Liver (tissue), 9 donors: ENCODE results near the gene RXRG. TPM values are rescaled to one million over a fixed set of nuclear protein-coding genes. Genes with fewer than 3 reads are reported as not detected.

Experiments
- DNase-seq: peaks from one replicate; pipeline ENCODE4 v3.0.0-alpha.2; 2017; ENCODE audit warnings: low spot score
- H3K27ac ChIP-seq, 2 donors: one replicate each; pipeline ENCODE4 v1.7.0; 2013; ENCODE audit warnings: inconsistent platforms in 2 of 2, low read length in 2 of 2, control low read depth in 1 of 2, low read depth in 1 of 2, mild to moderate bottlenecking in 1 of 2
- H3K27me3 ChIP-seq, 4 donors: one replicate each; pipeline versions ENCODE4 v1.6.1 to v1.7.0; 2013; ENCODE audit warnings: low read length in 3 of 4, inconsistent platforms in 1 of 4, mild to moderate bottlenecking in 1 of 4, moderate library complexity in 1 of 4; ENCODE audit not compliant: control insufficient read depth in 4 of 4, insufficient read depth in 4 of 4
- H3K36me3 ChIP-seq, 4 donors: one replicate each; pipeline versions ENCODE4 v1.6.1 to v1.7.0; 2013; ENCODE audit warnings: low read length in 3 of 4, mild to moderate bottlenecking in 3 of 4, low read depth in 1 of 4, moderate library complexity in 1 of 4; ENCODE audit not compliant: control insufficient read depth in 4 of 4, insufficient read depth in 3 of 4
- H3K4me1 ChIP-seq, 4 donors: one replicate each; pipeline versions ENCODE4 v1.6.1 to v1.7.0; 2013; ENCODE audit warnings: low read length in 3 of 4, mild to moderate bottlenecking in 3 of 4, moderate library complexity in 1 of 4; ENCODE audit not compliant: control insufficient read depth in 4 of 4, insufficient read depth in 4 of 4
- H3K4me3 ChIP-seq, 3 donors: one replicate each; pipeline versions ENCODE4 v1.6.1 to v1.7.0; 2013; ENCODE audit warnings: low read length in 3 of 3, control low read depth in 1 of 3, low read depth in 1 of 3, mild to moderate bottlenecking in 1 of 3
- H3K9ac ChIP-seq, 2 donors: one replicate each; pipeline ENCODE4 v1.7.0; 2013; ENCODE audit warnings: low read length in 2 of 2, mild to moderate bottlenecking in 2 of 2, moderate library complexity in 2 of 2, control low read depth in 1 of 2, low read depth in 1 of 2
- H3K9me3 ChIP-seq, 4 donors: one replicate each; pipeline versions ENCODE4 v1.6.1 to v1.7.0; 2013; ENCODE audit warnings: low read length in 3 of 4; ENCODE audit not compliant: control insufficient read depth in 4 of 4
- ATF3 ChIP-seq: IDR thresholded peaks from 2 replicates; pipeline ENCODE4 v1.6.1; 2016; ENCODE audit warnings: antibody characterized with exemption
- CTCF ChIP-seq: fragments of 150-350 bp; IDR thresholded peaks from 2 replicates; pipeline ENCODE4 v1.5.1; 2017; ENCODE audit warnings: improper control_type of control experiment, low read depth, low read length; ENCODE audit not compliant: missing input control
- EGR1 ChIP-seq, 2 donors: IDR thresholded peaks; 2 replicates each; pipeline ENCODE4 v1.6.1; 2016 to 2018; ENCODE audit warnings: antibody characterized with exemption in 2 of 2, low read depth in 2 of 2
- FOXA1 ChIP-seq: IDR thresholded peaks from 2 replicates; pipeline ENCODE4 v1.6.1; 2016; ENCODE audit warnings: antibody characterized with exemption
- FOXA2 ChIP-seq: IDR thresholded peaks from 2 replicates; pipeline ENCODE4 v1.6.1; 2016; ENCODE audit warnings: antibody characterized with exemption
- GABPA ChIP-seq, 2 donors: IDR thresholded peaks in 1 of 2; conservative IDR thresholded peaks in 1 of 2; 2 replicates each; pipeline ENCODE4 v1.6.1; 2016; ENCODE audit warnings: antibody characterized with exemption in 2 of 2, mild to moderate bottlenecking in 1 of 2, moderate library complexity in 1 of 2
- HNF4A ChIP-seq, 2 donors: conservative IDR thresholded peaks; 2 replicates each; pipeline ENCODE4 v1.6.1; 2016; ENCODE audit warnings: antibody characterized with exemption in 2 of 2, mild to moderate bottlenecking in 2 of 2
- HNF4G ChIP-seq: IDR thresholded peaks from 2 replicates; pipeline ENCODE4 v1.6.1; 2016; ENCODE audit warnings: antibody characterized with exemption
- JUND ChIP-seq, 2 donors: IDR thresholded peaks; 2 replicates each; pipeline ENCODE4 v1.6.1; 2016; ENCODE audit warnings: antibody characterized with exemption in 2 of 2
- MAX ChIP-seq: IDR thresholded peaks from 2 replicates; pipeline ENCODE4 v1.6.1; 2016; ENCODE audit warnings: antibody characterized with exemption
- NR2F2 ChIP-seq: IDR thresholded peaks from 2 replicates; pipeline ENCODE4 v1.6.1; 2016; ENCODE audit warnings: antibody characterized with exemption
- RAD21 ChIP-seq, 2 donors: IDR thresholded peaks; 2 replicates each; pipeline ENCODE4 v1.6.1; 2016; ENCODE audit warnings: antibody characterized with exemption in 2 of 2, mild to moderate bottlenecking in 2 of 2
- REST ChIP-seq: IDR thresholded peaks from 2 replicates; pipeline ENCODE4 v1.6.1; 2016; ENCODE audit warnings: antibody characterized with exemption, mild to moderate bottlenecking
- RXRA ChIP-seq, 2 donors: IDR thresholded peaks; 2 replicates each; pipeline ENCODE4 v1.6.1; 2017 to 2018; ENCODE audit warnings: antibody characterized with exemption in 2 of 2, mild to moderate bottlenecking in 1 of 2
- SP1 ChIP-seq: IDR thresholded peaks from 2 replicates; pipeline ENCODE4 v1.6.1; 2018; ENCODE audit warnings: antibody characterized with exemption, mild to moderate bottlenecking
- TAF1 ChIP-seq: conservative IDR thresholded peaks from 2 replicates; pipeline ENCODE4 v1.6.1; 2016; ENCODE audit warnings: antibody characterized with exemption, mild to moderate bottlenecking
- YY1 ChIP-seq: IDR thresholded peaks from 2 replicates; pipeline ENCODE4 v1.6.1; 2016; ENCODE audit warnings: antibody characterized with exemption, mild to moderate bottlenecking
- ZBTB33 ChIP-seq: IDR thresholded peaks from 2 replicates; pipeline ENCODE4 v1.6.1; 2016; ENCODE audit warnings: antibody characterized with exemption
- WGBS: extraction: QIAGEN DNeasy Blood & Tissue Kit; methylation state at CpG from one replicate; pipeline ENCODE4 v1.1.7; 2013; 5-methylcytosine and 5-hydroxymethylcytosine counted together
- polyA plus RNA-seq, 2 donors: library from polyadenylated mRNA; stranded (reverse) in 1 of 2; unstranded in 1 of 2; fragments of 200-250 nt in 1 of 2; fragments of >200 nt in 1 of 2; fragmentation: Nextera tagmentation in 1 of 2; extraction: Ambion mirVana in 1 of 2; gene quantifications; one replicate each; pipeline versions ENCODE4 v1.2.1 to v1.2.3, GENCODE V29; 2013 to 2015
- total RNA-seq, 2 donors: library from RNA; depleted of rRNA; stranded (reverse); fragments of >200 nt; gene quantifications; one replicate each; pipeline ENCODE4 v1.2.3, GENCODE V29; 2014
- donor health status: healthy.
- donor health status: healthy.
- donor health status: healthy.
- donor health status: healthy.
- donor health status: healthy.

Gene RXRG
- total and polyA plus RNA-seq, 4 donors: 0.12 to 0.44 (median 0.42) TPM; not detected in 1

- Histone ChIP-seq H3K36me3 (no peaks in the 10 kb centered on the region), H3K4me3 (no peak overlapping the region), H3K9me3 (no peaks in the 10 kb centered on the region), H3K4me1 (no peaks in the 10 kb centered on the region), H3K27ac (no peak overlapping the region), H3K27me3 (no peaks in the 10 kb centered on the region), H3K9ac (no peak overlapping the region)
- 86% methylated on average over 2 of the region's 2 CpGs for WGBS
- TF ChIP-seq MAX: no peak
- no peak for TF ChIP-seq EGR1 (IDR thresholded peaks at IDR 0.05; ENCODE audit: low read depth in 2 of 2)
- TF ChIP-seq NR2F2: no peak
- TF ChIP-seq CTCF: no peak
- TF ChIP-seq ATF3: no peak
- TF ChIP-seq RXRA (IDR thresholded peaks at IDR 0.05): no peak
- TF ChIP-seq RAD21 (IDR thresholded peaks at IDR 0.05): no peak
- no peak for TF ChIP-seq HNF4G
- no peak for TF ChIP-seq FOXA2
- TF ChIP-seq YY1: no peak
- no peak for TF ChIP-seq REST
- no peak for TF ChIP-seq TAF1
- no peak for TF ChIP-seq JUND (IDR thresholded peaks at IDR 0.05)
- TF ChIP-seq ZBTB33: no peak
- no peak for TF ChIP-seq GABPA (IDR thresholded peaks at IDR 0.05 in 1 of 2, conservative IDR thresholded peaks at IDR 0.05 in 1 of 2)
- no peak for TF ChIP-seq FOXA1
- TF ChIP-seq SP1: no peak
- TF ChIP-seq HNF4A (conservative IDR thresholded peaks at IDR 0.05): no peak
- no peak for DNase-seq
Observed at GRCh38 chr1:165435801-165436200, 9.1 kb downstream of the RXRG start.
